Measurements from ENCODE around the gene KIAA0232.

Gene KIAA0232

DNA sequence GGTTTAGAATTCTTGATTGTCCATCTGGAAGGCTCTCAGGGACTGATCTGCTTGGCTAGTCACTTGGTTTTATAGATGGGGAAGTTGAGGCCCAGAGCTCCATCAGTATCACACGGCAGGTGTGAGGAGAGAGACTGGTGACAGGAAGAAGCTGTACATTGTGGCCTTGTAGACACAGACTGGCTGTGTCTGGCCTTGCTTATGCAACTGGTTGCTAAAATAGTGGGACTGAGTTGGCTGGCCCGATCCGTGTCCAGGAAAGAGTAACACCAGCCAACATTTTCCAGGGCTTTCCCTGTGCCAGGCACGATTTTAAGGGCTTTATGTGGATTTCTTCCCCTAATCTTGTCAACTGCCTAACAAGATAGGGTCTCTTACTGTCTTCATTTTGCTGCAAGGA lies 129.9 kb downstream of the KIAA0232 start:
- Histone ChIP-seq H3K27me3 (ENCODE audit: control insufficient read depth, insufficient read depth, low read length) (peaks cover 10% of the 10 kb centered on the region), H3K4me1 (ENCODE audit: control insufficient read depth, insufficient read depth, low read length) (peaks cover 19% of the 10 kb centered on the region), H3K9me3 (ENCODE audit: control insufficient read depth, insufficient read depth, low read length) (no peaks in the 10 kb centered on the region), H3K4me3 (ENCODE audit: low read depth, low read length) (no peak overlapping the region), H3K9ac (ENCODE audit: low read depth, low read length) (no peak overlapping the region), H3K36me3 (ENCODE audit: control insufficient read depth, insufficient read depth, low read length) (no peaks in the 10 kb centered on the region)

DNA sequence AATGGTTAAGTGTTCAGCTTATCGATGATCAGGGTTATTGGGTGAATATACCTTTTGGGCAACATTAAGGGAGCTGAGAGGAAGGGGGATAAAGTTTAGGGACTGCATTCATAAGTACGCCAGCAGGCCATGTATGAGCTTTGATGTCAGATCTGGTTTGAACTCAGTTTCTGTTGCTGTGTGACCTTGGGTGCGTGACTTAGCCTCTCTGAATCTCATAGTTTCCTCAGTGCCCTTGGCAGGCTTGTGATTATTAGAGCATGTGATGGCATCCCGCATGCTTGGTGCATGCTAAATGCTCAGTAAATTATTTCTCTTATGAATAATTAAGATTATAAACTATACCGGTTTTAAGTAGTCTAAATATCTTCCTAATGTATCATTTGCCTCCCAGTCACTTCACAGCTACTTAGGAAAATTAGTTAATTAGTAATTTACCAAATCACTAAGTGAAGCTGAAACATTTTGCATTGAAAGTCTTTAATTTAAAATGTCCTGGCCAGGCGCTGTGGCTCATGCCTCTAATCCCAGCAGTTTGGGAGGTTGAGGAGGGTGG lies 130.9 kb downstream of the KIAA0232 start:
- peaks cover 26% of the 10 kb centered on the region for H3K4me1 ChIP-seq (ENCODE audit: control insufficient read depth, insufficient read depth, low read length)
- H3K9ac ChIP-seq (ENCODE audit: low read depth, low read length), result no peak overlapping the region
- no peaks in the 10 kb centered on the region for H3K36me3 ChIP-seq (ENCODE audit: control insufficient read depth, insufficient read depth, low read length)

DNA sequence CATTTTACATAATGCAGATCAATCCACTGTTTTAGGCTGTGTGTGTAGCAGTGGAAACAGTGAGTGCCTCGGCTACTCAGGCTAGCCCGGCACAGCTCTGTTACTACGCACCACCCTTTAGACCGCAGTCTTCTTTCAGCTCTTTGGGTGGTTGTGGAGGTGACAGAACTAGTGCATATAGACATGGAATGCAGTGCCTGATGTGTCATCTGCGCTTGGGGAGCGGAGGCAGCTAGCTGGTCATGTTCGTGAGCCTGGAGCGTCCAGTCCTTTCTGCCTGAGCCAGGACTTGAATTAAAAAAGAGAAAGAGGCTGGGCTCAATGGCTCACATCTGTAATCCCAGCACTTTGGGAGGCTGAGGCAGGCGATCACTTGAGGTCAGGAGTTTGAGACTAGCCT lies 131.9 kb downstream of the KIAA0232 start:
- H3K27me3 ChIP-seq (ENCODE audit: control insufficient read depth, insufficient read depth, low read length), result peaks cover 7% of the 10 kb centered on the region
- no peak overlapping the region for H3K9ac ChIP-seq (ENCODE audit: low read depth, low read length)
- no peaks in the 10 kb centered on the region for H3K9me3 ChIP-seq (ENCODE audit: control insufficient read depth, insufficient read depth, low read length)
- H3K36me3 ChIP-seq (ENCODE audit: control insufficient read depth, insufficient read depth, low read length), result no peaks in the 10 kb centered on the region
- H3K4me3 ChIP-seq (ENCODE audit: low read depth, low read length), result no peak overlapping the region
- peaks cover 27% of the 10 kb centered on the region for H3K4me1 ChIP-seq (ENCODE audit: control insufficient read depth, insufficient read depth, low read length)

More for the DNA sequence above, 130.9 kb downstream of the KIAA0232 start:
- Histone ChIP-seq H3K27me3 (ENCODE audit: control insufficient read depth, insufficient read depth, low read length) (peaks cover 7% of the 10 kb centered on the region), H3K9me3 (ENCODE audit: control insufficient read depth, insufficient read depth, low read length) (no peaks in the 10 kb centered on the region), H3K4me3 (ENCODE audit: low read depth, low read length) (no peak overlapping the region)

DNA sequence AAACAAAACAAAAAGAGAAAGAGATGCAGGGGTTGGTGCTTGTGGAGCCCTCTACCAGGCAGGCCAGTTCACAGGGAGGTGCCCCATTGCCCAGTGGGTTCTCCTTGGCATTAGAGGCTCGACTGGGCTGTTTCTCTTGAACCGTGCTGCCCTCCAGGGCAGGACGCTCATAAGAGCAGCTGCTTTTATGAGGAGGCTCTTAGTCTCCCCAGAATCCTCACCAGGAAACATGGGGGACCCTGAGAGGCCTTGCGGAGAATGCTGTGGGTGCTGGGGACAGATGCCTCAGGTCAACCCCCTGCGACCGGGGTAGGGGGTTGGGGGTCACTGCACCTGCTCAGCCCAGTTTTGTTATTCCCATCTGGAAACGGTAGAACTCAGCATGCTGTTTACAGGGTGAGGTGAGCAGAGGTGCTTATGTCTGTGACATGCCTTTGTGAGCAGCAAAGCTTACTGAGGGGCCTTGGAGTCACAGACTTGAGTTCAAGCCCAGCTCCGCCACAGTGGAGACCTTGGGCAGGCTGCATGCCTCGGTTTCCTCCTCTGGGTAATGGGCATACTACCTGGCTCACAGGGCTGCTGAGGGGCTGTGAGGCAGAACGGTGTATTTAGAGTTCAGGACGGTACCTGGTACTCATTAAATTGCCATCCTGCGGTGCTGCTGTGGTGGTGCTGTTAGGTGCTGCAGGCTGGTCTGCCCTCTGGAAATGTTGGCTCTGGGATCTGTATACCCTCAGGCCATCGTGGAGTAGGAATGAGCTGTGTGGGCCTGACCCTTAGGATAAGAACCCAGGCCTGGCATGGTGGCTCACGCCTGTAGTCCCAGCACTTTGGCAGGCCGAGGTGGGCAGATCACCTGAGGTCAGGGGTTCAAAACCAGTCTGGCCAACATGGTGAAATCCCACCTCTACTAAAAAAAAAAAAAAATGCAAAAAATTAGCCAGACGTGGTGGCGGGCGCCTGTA lies 132.8 kb downstream of the KIAA0232 start:
- Histone ChIP-seq H3K27me3 (ENCODE audit: control insufficient read depth, insufficient read depth, low read length) (peaks cover 7% of the 10 kb centered on the region), H3K9me3 (ENCODE audit: control insufficient read depth, insufficient read depth, low read length) (no peaks in the 10 kb centered on the region), H3K4me1 (ENCODE audit: control insufficient read depth, insufficient read depth, low read length) (peaks cover 27% of the 10 kb centered on the region), H3K9ac (ENCODE audit: low read depth, low read length) (no peak overlapping the region), H3K36me3 (ENCODE audit: control insufficient read depth, insufficient read depth, low read length) (no peaks in the 10 kb centered on the region), H3K4me3 (ENCODE audit: low read depth, low read length) (no peak overlapping the region)

DNA sequence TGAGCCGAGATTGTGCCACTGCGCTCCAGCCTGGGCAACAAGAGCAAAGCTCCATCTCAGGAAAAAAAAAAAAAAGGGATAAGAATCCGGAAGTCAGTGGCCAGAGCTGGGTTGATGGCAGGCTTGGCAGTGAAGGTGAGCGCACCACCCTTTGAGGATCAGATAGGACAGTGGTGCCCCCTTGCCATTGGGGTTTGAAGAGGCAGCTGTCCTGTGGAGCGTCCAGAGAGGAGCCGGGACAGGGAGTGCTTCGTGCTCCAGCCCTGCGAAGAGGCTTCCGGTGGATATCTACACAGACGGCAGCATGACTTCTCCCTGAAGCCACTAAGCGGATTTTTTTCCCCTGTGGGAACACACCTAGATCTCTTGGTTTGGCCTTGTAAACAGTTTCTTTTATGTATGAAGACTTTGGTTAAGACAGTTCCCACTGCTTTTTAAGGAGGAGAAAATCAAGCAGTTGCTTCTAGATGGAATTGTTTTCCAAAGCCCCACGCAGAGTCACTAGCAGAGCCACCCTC lies 133.6 kb downstream of the KIAA0232 start:
- H3K4me1 ChIP-seq (ENCODE audit: control insufficient read depth, insufficient read depth, low read length), result peaks cover 21% of the 10 kb centered on the region
- no peaks in the 10 kb centered on the region for H3K9me3 ChIP-seq (ENCODE audit: control insufficient read depth, insufficient read depth, low read length)
- H3K9ac ChIP-seq (ENCODE audit: low read depth, low read length), result no peak overlapping the region
- H3K4me3 ChIP-seq (ENCODE audit: low read depth, low read length), result no peak overlapping the region
- H3K27me3 ChIP-seq (ENCODE audit: control insufficient read depth, insufficient read depth, low read length), result no peaks in the 10 kb centered on the region
- H3K36me3 ChIP-seq (ENCODE audit: control insufficient read depth, insufficient read depth, low read length), result no peaks in the 10 kb centered on the region

DNA sequence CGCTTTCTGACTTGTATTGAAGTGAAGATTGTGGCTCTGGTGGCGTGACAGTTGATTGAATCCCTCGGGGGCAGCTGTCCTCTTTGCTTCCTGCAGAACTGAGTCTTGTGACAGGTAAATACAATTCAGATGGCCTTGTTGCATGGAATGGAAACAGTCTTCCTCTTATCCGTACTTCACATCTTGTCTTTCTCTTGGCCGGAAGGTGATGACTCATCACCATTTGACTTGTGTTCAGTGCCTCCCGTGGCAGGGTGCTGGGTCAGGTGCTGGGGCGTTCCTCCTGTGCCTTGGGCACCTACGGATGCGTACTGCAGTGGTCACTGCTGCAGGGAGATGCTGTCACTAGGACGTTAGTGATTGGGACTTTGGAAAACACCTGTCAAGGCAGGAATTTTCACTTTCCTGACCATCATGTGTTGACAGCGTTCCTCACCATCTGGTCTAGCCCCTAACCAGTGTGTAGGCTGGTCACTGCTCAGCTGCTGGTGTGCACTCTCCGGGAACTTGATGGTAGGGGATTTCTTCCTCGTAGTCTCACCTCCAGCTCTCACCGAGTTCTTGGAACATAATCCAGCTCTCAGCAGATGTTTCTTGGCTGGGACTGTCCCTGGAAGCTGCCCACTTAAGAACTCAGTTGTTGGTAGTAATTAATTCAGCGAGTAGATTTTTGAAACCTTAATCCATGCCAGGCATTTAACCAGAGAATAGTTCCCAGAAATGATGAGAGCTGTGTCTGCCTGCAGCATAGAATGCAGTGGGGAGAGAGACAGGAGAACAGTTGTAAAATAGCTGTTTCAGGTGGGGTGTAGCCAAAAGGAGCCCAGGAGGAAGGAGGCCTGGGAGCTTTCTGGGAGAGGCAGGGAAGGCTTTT lies 134.3 kb downstream of the KIAA0232 start:
- no peaks in the 10 kb centered on the region for H3K27me3 ChIP-seq (ENCODE audit: control insufficient read depth, insufficient read depth, low read length)
- no peak overlapping the region for H3K4me3 ChIP-seq (ENCODE audit: low read depth, low read length)
- peaks cover 17% of the 10 kb centered on the region for H3K4me1 ChIP-seq (ENCODE audit: control insufficient read depth, insufficient read depth, low read length)
- H3K9me3 ChIP-seq (ENCODE audit: control insufficient read depth, insufficient read depth, low read length), result no peaks in the 10 kb centered on the region
- no peaks in the 10 kb centered on the region for H3K36me3 ChIP-seq (ENCODE audit: control insufficient read depth, insufficient read depth, low read length)
- no peak overlapping the region for H3K9ac ChIP-seq (ENCODE audit: low read depth, low read length)

DNA sequence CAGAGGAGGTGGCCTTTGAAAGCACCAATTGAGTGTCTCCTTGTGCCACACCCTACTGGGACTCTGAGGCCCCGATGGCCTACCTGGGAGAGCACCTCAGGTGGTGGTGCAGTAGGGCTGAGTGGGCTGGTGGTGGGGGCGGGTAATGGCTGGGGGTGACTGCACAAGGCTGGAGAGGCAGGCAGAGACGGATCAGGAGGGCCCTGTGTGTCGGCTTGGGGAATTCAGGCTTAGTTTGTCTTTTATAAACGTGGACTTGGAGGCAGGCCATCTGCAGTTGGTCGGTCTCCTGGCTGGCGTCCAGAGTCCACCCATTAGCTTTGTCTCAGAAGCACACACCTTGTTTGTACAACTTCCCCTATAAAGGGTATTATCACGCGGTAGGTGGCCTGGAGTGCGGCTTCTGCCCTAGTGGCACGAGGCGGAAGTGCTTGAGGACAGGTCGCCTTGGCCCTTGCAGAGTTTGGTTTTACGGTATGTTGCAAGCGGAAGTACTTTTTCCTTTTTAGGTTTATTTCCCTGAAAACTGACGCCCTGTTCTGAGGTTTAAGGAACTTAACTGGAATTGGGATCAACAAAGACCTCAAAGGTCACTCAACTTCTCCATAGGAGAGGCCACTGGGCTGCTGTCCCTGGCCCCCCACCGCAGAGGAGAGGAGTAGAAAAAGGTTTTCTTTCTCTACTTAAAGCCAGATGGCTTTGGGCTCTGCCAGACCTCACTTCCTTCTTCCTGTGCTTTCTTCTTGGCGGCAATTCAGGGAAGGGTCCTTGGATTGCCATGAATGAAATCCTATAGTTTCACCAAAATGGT lies 135.1 kb downstream of the KIAA0232 start:
- Histone ChIP-seq H3K27me3 (ENCODE audit: control insufficient read depth, insufficient read depth, low read length) (no peaks in the 10 kb centered on the region), H3K9ac (ENCODE audit: low read depth, low read length) (no peak overlapping the region), H3K36me3 (ENCODE audit: control insufficient read depth, insufficient read depth, low read length) (no peaks in the 10 kb centered on the region), H3K4me3 (ENCODE audit: low read depth, low read length) (no peak overlapping the region), H3K9me3 (ENCODE audit: control insufficient read depth, insufficient read depth, low read length) (no peaks in the 10 kb centered on the region), H3K4me1 (ENCODE audit: control insufficient read depth, insufficient read depth, low read length) (peaks cover 17% of the 10 kb centered on the region)

DNA sequence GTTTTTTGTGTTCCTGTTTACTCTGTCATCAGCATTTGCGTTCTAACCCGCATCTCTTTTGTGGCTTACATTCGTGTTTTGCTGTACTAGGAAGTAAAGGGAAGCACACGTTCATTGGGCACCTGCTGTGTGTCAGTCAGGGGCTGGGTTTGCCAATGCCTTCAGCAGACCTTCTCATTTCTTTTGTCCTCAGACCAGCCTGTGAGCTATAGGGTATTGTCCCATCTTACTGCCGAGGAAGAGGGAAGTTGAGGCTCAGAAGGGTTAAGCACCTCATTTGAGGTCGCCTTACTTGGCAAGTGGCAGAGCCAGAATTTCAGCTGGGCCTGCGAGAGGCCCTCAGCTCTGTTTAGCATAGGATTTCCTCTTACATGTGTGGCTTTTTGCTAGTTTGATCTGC lies 135.8 kb downstream of the KIAA0232 start:
- no peaks in the 10 kb centered on the region for H3K27me3 ChIP-seq (ENCODE audit: control insufficient read depth, insufficient read depth, low read length)
- no peak overlapping the region for H3K4me3 ChIP-seq (ENCODE audit: low read depth, low read length)
- peaks cover 3% of the 10 kb centered on the region for H3K36me3 ChIP-seq (ENCODE audit: control insufficient read depth, insufficient read depth, low read length)
- no peak overlapping the region for H3K9ac ChIP-seq (ENCODE audit: low read depth, low read length)
- no peaks in the 10 kb centered on the region for H3K9me3 ChIP-seq (ENCODE audit: control insufficient read depth, insufficient read depth, low read length)
- peaks cover 17% of the 10 kb centered on the region for H3K4me1 ChIP-seq (ENCODE audit: control insufficient read depth, insufficient read depth, low read length)

DNA sequence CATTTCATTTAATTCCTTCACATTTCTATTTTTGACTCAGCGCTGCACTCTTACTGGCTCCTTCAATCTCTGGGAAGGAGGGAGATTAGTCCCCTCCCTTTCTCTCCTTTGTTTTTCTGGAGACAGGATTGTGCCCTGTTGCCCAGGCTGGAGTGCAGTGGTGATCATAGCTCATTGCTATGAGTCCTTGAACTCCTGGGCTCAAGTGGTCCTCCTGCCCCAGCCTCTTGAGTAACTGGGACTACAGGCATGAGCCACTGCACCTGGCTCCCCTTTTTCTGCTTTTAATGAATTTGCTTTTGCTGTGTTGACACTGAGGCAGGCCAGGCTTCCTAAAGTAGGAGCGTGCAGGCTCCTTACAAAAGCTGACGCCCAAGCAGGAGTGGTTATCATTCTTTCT lies 137.6 kb downstream of the KIAA0232 start:
- H3K4me1 ChIP-seq (ENCODE audit: control insufficient read depth, insufficient read depth, low read length), result peaks cover 17% of the 10 kb centered on the region
- H3K4me3 ChIP-seq (ENCODE audit: low read depth, low read length), result no peak overlapping the region
- no peaks in the 10 kb centered on the region for H3K27me3 ChIP-seq (ENCODE audit: control insufficient read depth, insufficient read depth, low read length)
- H3K9me3 ChIP-seq (ENCODE audit: control insufficient read depth, insufficient read depth, low read length), result no peaks in the 10 kb centered on the region
- H3K9ac ChIP-seq (ENCODE audit: low read depth, low read length), result no peak overlapping the region
- H3K36me3 ChIP-seq (ENCODE audit: control insufficient read depth, insufficient read depth, low read length), result peaks cover 13% of the 10 kb centered on the region

DNA sequence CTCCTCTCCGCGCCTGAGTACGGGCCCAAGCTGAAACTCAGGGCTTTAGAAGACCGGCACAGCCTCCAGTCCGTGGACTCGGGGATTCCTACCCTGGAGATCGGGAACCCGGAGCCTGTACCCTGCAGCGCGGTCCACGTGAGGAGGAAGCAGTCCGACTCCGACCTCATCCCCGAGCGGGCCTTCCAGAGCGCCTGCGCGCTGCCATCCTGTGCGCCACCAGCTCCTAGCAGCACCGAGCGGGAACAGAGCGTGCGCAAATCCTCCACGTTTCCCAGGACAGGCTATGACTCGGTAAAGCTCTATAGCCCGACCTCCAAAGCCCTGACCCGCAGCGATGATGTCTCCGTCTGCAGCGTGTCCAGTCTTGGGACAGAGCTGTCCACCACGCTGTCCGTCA lies 141.0 kb downstream of the KIAA0232 start:
- no peaks in the 10 kb centered on the region for H3K27me3 ChIP-seq (ENCODE audit: control insufficient read depth, insufficient read depth, low read length)
- H3K9me3 ChIP-seq (ENCODE audit: control insufficient read depth, insufficient read depth, low read length), result no peaks in the 10 kb centered on the region
- H3K4me3 ChIP-seq (ENCODE audit: low read depth, low read length), result no peak overlapping the region
- H3K36me3 ChIP-seq (ENCODE audit: control insufficient read depth, insufficient read depth, low read length), result peaks cover 13% of the 10 kb centered on the region
- H3K9ac ChIP-seq (ENCODE audit: low read depth, low read length), result no peak overlapping the region
- H3K4me1 ChIP-seq (ENCODE audit: control insufficient read depth, insufficient read depth, low read length), result peaks cover under 1% of the 10 kb centered on the region

DNA sequence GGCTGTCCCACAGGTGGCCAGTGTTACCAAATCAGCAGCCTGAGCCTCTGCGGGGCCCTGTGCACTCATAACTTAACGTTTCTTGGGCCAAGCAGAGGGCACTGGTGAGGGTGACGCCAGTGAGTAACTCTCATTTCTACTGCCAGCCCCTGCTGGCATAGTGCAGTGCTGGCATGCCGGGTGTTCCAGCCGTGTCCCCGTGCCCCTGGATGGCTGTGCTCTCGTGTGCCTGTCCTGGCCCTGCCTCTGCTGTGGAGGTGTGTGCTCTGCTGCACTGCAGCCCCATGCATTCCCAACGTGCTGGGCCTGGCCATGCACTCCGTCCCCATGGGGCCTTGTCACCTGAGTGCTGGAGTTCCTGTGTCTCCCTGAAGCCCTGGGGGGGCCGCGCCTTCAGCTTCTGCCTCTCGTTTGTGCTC lies 141.8 kb downstream of the KIAA0232 start:
- H3K27me3 ChIP-seq (ENCODE audit: control insufficient read depth, insufficient read depth, low read length), result no peaks in the 10 kb centered on the region
- H3K9me3 ChIP-seq (ENCODE audit: control insufficient read depth, insufficient read depth, low read length), result no peaks in the 10 kb centered on the region
- H3K36me3 ChIP-seq (ENCODE audit: control insufficient read depth, insufficient read depth, low read length), result peaks cover 15% of the 10 kb centered on the region
- no peak overlapping the region for H3K4me3 ChIP-seq (ENCODE audit: low read depth, low read length)
- no peak overlapping the region for H3K9ac ChIP-seq (ENCODE audit: low read depth, low read length)
- H3K4me1 ChIP-seq (ENCODE audit: control insufficient read depth, insufficient read depth, low read length), result no peaks in the 10 kb centered on the region
